Measurements from ENCODE around the gene TOR2A.

DNA sequence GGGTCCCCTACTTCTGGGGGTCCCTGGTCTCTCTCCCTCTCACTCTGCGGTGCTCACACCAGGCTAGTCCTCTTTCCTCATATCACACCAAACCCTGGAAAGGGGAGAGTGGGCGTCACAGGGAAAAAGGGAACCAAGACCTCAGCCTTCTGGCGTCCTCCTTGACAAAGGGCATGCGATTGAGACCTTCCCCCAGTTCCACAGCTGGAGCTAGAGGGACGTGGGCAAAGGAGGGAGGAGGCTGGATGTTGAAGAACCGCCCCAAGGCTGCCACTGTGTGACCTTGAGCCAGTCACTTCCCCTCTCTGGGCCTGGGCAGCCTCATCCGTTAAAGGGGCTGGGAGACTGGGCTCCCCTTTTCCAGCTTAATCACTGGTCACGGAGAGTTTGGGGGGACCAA, 18.5 kb upstream of the TOR2A start:
- TF ChIP-seq, protein P1, sequence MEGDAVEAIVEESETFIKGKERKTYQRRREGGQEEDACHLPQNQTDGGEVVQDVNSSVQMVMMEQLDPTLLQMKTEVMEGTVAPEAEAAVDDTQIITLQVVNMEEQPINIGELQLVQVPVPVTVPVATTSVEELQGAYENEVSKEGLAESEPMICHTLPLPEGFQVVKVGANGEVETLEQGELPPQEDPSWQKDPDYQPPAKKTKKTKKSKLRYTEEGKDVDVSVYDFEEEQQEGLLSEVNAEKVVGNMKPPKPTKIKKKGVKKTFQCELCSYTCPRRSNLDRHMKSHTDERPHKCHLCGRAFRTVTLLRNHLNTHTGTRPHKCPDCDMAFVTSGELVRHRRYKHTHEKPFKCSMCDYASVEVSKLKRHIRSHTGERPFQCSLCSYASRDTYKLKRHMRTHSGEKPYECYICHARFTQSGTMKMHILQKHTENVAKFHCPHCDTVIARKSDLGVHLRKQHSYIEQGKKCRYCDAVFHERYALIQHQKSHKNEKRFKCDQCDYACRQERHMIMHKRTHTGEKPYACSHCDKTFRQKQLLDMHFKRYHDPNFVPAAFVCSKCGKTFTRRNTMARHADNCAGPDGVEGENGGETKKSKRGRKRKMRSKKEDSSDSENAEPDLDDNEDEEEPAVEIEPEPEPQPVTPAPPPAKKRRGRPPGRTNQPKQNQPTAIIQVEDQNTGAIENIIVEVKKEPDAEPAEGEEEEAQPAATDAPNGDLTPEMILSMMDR (IDR thresholded peaks at IDR 0.05) = no peak
- TF ChIP-seq POLR2A (IDR thresholded peaks at IDR 0.05) = no peak

Measured in thyroid gland (tissue), 4 donors.